ENCODE results near the gene TMEM87A.
A peak's percentile ranks its signal among the peaks of the same experiment; 100 is the strongest.
"Not testable (repeated sequence)": the region's sequence is repeated elsewhere in the genome, so short reads cannot be mapped to it uniquely, and the experiment has no call there.

TMEM87A gene

DNA sequence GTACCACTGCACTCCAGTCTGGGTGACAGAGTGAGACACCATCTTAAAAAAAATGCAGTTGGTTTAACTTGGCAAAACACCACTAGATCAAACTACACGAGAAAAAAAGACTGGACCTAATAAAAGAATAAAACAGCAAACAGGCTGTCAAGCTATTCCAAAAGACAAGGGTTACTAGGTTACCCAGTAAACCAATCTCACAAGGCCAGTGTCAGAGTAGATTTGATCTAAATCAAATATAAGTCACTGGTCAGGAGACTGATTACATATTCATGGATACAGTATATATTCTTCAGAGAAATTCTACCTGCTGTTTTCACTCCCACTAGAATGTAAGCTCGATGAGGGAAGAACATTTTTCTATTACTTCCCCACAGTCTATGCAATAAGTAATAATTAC is 2.7 kb downstream of the TMEM87A start:
- DNase-seq (ENCODE audit: low spot score), result no peak

DNA sequence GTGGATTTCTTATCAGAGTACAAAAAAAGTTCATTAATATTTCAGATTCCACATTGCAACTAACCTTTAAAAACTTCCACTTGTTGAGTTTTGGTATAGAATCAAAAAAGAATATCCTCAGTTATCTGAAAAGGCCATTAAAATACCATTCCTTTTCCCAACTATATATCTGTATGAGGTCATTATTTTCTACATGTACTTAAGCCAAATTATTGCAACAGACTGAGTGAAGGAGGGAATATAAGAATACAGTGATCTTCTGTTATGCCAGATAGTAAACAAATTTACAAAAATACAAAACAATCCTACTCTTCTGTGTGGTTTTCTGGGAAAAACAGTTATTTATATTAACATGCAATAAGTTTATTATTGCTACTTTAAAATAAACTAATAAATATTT is 5.9 kb downstream of the TMEM87A start:
- no peak for DNase-seq (ENCODE audit: low spot score)

DNA sequence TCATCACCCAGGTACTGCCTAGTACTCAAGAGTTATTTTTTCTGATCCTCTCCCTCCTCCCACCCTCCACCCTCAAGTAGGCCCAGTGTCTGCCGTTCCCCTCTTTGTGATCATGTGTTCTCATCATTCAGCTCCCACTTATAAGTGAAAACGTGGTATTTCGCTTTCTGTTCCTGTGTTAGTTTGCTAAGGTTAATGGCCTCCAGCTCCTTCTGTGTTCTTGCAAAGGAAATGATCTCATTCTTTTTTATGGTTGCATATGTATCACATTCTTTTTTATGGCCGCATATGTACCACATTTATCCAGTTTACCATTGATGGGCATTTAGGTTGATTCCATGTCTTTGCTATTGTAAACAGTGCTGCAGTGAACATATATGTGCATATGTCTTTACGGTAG is 8.4 kb downstream of the TMEM87A start:
- DNase-seq (ENCODE audit: low spot score), result no peak

GRCh38 chr15:42253300-42253699 is 19.9 kb downstream of the TMEM87A start:
- no peak for DNase-seq (ENCODE audit: low spot score)

DNA sequence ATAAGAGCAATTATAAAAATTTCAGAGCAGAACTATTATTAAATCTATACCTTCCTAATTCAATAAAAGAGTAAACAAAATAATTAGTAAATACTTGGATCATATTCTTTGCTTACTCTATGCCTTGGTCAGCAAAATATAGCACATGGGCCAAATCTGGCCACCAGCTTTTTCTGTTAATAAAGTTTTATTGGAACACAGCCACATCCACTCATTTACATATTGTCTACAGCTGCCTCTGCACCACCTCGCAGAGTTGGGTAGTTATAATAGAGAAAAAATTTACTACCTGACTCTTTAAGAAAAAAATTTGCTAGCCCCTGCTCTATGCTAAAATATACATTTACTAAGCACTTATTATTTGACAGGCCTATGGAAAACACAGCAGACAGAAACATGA is 32.4 kb downstream of the TMEM87A start:
- no peak for DNase-seq (ENCODE audit: low spot score)

GRCh38 chr15:42239528-42240182 is 33.6 kb downstream of the TMEM87A start:
- no peak for DNase-seq (ENCODE audit: low spot score)

DNA sequence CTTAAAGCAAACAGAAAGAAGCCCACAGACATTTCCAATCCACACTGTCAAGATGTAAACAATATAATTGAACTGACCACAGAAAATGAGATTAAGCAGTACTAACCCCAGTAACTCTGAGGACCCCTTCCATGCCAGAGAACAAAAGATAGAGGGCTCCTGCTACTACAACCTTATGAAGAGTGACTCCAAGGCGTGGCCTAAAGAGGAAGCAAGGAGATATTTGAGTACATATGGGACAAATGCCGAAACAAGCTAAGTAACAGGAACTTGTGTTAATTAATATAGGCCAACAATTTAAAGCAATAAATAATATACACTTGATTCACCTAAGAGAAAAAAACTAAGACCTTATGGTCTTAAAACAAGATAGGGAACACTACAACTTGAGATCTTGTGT is 40.1 kb downstream of the TMEM87A start:
- DNase-seq (ENCODE audit: low spot score), result no peak

- DNase-seq (ENCODE audit: low spot score), result no peak
These were observed 40.6 kb downstream of the TMEM87A start for GRCh38 chr15:42232606-42233005.

DNA sequence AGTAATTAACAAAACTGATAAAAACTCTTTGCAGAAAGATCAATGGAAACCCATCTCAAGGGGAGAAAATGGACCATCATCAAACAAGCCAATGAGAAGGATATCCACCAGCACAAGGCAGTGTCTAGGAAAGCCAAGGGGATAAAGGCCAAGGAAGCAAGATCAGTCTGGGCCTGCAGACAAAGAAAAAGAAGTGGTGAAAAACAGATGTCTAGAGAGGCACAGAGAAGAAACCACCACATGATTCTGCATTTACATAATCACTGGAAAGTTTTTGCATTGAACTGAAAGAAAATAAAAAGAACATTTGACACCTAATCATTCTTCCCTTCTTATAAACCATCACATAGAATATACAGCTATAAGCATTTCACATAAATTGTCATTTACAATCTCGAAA is 42.1 kb downstream of the TMEM87A start:
- no peak for DNase-seq (ENCODE audit: low spot score)

- DNase-seq (ENCODE audit: low spot score), result not testable (repeated sequence)
These were observed 44.3 kb downstream of the TMEM87A start for GRCh38 chr15:42228981-42229380.

DNA sequence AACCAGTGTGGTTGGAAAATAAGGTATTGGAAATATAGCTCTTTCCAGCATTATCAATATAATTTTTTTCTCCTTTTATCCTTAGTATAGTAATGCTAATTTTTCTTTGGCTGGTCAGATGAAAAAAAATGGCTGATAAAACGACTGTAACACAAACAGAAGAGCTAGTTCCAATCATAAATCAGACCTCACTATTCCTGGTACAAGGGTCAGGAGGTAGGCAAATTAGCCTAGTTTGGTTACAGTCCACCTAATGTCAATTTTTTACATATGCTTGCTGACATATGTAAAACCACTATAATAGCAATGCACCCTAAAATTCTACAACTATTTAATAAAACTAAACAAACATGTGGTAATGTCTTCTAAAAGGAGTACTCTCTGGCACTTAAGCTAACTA is 45.2 kb downstream of the TMEM87A start:
- DNase-seq (ENCODE audit: low spot score), result no peak

- DNase-seq (ENCODE audit: low spot score), result no peak
These were observed 46.6 kb downstream of the TMEM87A start for GRCh38 chr15:42226648-42227047.

GRCh38 chr15:42220216-42220615 is 53.0 kb downstream of the TMEM87A start:
- DNase-seq (ENCODE audit: low spot score), result no peak

GRCh38 chr15:42218953-42219592 is 54.2 kb downstream of the TMEM87A start:
- DNase-seq (ENCODE audit: low spot score), result no peak

GRCh38 chr15:42217568-42217967 is 55.7 kb downstream of the TMEM87A start:
- no peak for DNase-seq (ENCODE audit: low spot score)

- DNase-seq (ENCODE audit: low spot score), result no peak
These were observed 57.1 kb downstream of the TMEM87A start for GRCh38 chr15:42215913-42216829.

GRCh38 chr15:42214600-42214999 is 58.6 kb downstream of the TMEM87A start:
- DNase-seq (ENCODE audit: low spot score), result no peak

DNA sequence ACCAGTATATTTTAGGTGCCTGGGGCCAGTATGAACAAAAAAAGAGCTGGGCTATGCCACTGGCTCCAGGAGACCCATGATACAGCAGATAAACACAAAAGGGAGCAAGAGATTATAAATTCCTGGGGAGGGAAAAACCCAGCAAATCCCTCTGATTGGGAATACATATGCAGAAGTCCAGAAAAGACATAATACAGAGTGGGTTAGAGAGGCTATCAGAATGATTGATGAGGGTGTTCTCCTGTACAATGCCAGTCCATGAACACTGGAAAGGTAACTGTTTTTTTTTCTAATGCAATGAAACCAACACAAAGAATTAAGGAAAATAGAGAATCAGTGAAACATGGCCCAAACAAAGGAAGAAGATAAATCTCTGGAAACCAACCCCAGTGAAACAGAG is 59.7 kb downstream of the TMEM87A start:
- DNase-seq (ENCODE audit: low spot score), result no peak

DNA sequence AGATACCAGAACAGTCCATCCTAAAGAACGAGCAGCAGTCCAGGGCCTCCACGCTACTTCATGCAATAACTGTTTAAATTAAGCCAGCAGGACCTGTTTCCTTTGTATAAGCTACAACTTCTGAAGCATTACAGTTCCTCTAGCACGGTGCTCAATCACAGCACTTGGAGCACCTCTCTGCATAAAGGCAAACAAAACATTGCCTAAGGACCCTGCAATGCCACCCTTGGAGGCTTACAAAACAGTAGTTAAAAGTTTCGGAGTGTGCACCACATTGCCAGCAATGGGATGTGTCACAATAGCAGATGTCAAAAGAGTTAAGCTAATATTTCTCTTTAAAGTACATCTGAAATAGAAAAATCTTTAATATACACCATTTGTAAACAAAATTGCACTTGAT is 62.5 kb downstream of the TMEM87A start:
- DNase-seq (ENCODE audit: low spot score), result no peak

DNA sequence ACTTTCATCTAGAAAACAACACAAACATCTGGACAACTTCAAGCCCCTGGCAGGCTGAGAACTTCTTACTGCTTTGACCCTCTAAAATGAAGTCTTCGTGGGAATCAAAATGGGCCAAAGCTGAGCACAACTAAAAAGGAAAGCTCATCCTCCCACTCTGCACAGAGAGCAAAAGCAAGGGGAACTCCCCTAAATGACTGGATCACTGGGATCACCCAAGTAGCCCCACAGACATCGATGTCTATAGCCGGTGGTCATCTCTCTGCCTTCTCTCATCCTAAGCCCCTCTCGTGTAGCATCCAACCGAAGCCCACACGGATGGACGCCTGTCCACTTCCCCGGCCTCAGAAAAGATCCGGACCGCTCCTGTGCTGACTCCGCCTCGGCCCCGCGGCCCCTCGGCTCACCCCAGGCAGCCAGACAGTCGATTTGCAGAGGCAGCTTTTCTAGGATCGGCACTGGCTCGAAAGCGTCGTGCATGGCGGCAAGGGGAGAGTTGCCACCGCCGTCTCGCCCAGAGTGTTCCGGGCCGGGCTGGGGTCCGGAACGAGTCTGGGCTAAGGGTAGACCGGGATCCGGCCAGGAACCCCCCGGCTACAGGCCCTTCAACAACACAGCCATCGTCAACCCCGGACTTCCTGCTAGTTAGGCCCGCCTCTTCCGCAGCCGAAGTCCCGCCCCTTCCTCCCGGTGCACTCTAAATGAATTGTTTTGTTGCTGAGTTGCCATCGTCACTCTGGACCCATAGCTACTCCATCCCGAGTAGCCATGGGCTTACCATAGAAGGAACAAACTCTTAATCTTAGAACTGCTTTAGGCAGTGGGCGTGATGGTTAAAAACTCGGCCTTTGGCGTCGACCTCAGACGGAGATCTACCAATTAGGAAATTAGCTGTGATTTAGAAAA is 65.3 kb downstream of the TMEM87A start, which contains the start of gene VPS39:
VPS39 (minus strand) TSS at position 631 of the 906 bp plus-strand sequence; CDS start at position 480, 151 bp downstream.
- DNase-seq (ENCODE audit: low spot score), result peak; percentile 90

GRCh38 chr15:42206406-42206805 is 66.8 kb downstream of the TMEM87A start:
- DNase-seq (ENCODE audit: low spot score), result no peak

GRCh38 chr15:42203891-42204290 is 69.3 kb downstream of the TMEM87A start:
- DNase-seq (ENCODE audit: low spot score), result no peak
